Measurements from ENCODE around the gene TBC1D10A.

- TF ChIP-seq CTCF (conservative IDR thresholded peaks at IDR 0.05; ENCODE audit: low read length) = no peak
- no peak for TF ChIP-seq EZH2phosphoT487 (IDR thresholded peaks at IDR 0.05; ENCODE audit: borderline replicate concordance)
Observed at GRCh38 chr22:30273711-30274436, 52.9 kb downstream of the TBC1D10A start.
